Frontal cortex (tissue), 4 donors: Measurements from ENCODE around the gene MMUT. TPM values are rescaled to one million over a fixed set of nuclear protein-coding genes. Genes with fewer than 3 reads are reported as not detected.
A peak's percentile ranks its signal among the peaks of the same experiment; 100 is the strongest.
"Not testable (repeated sequence)": the region's sequence is repeated elsewhere in the genome, so short reads cannot be mapped to it uniquely, and the experiment has no call there.

Source experiments
- DNase-seq, 2 donors: peaks; one replicate each; pipeline ENCODE4 v3.0.0; 2012; ENCODE audit warnings: low spot score in 2 of 2
- FAIRE-seq: peaks from 2 replicates; lab custom pipeline; 2012; peaks lifted over from hg19 to GRCh38; lab: Jason Lieb, UNC
- total RNA-seq: library from RNA; depleted of rRNA; stranded (reverse); fragments of >200 nt; gene quantifications from one replicate; pipeline ENCODE4 v1.2.3, GENCODE V29; 2014
- donor health status: control.
- donor health status: control.
- donor health status: control.

MMUT gene
- total RNA-seq, result 29.8 TPM

GRCh38 chr6:49462927-49463611 lies at the start of gene MMUT, which contains the start of gene CENPQ:
MMUT (minus strand) TSS chr6:49463253; CDS start chr6:49459466, 3,787 bp downstream.
CENPQ (plus strand) TSS chr6:49463370; CDS start chr6:49470177, 6,807 bp downstream.
- peak; percentile 47 for FAIRE-seq

GRCh38 chr6:49509342-49509741 lies 46.3 kb upstream of the MMUT start:
- DNase-seq (no peak), FAIRE-seq (no peak)

More at GRCh38 chr6:49462927-49463611, at the start of gene MMUT, which contains the start of gene CENPQ:
- peak; percentile 71 to 84 for DNase-seq

- FAIRE-seq (no peak), DNase-seq (no peak)
Observed at GRCh38 chr6:49506569-49507111, 43.6 kb upstream of the MMUT start.

GRCh38 chr6:49504666-49505065 lies 41.6 kb upstream of the MMUT start:
- no peak for DNase-seq
- FAIRE-seq, result no peak

GRCh38 chr6:49499623-49500022 lies 36.6 kb upstream of the MMUT start, which contains the start of gene GLYATL3:
GLYATL3 (plus strand) TSS chr6:49499923; CDS start chr6:49511991, 12,068 bp downstream.
- no peak for FAIRE-seq
- no peak for DNase-seq

- DNase-seq, result no peak
- FAIRE-seq, result no peak
Observed at GRCh38 chr6:49499126-49499525, 36.1 kb upstream of the MMUT start.

- FAIRE-seq (no peak), DNase-seq (no peak)
Observed at GRCh38 chr6:49497304-49497703, 34.3 kb upstream of the MMUT start.

GRCh38 chr6:49490633-49491032 lies 27.6 kb upstream of the MMUT start:
- FAIRE-seq, result no peak
- no peak for DNase-seq

GRCh38 chr6:49483380-49483779 lies 20.3 kb upstream of the MMUT start:
- not testable (repeated sequence) for FAIRE-seq

GRCh38 chr6:49481846-49482245 lies 18.8 kb upstream of the MMUT start:
- DNase-seq, FAIRE-seq: not testable (repeated sequence)

More at GRCh38 chr6:49483380-49483779, 20.3 kb upstream of the MMUT start:
- DNase-seq, result not testable (repeated sequence)

- DNase-seq (no peak), FAIRE-seq (no peak)
Observed at GRCh38 chr6:49479308-49479970, 16.4 kb upstream of the MMUT start.

- not testable (repeated sequence) for FAIRE-seq, DNase-seq
Observed at GRCh38 chr6:49476564-49476963, 13.5 kb upstream of the MMUT start.

GRCh38 chr6:49468042-49468441 lies 5.0 kb upstream of the MMUT start:
- FAIRE-seq (no peak), DNase-seq (no peak)

- DNase-seq (no peak), FAIRE-seq (no peak)
Observed at GRCh38 chr6:49464691-49465090, 1.6 kb upstream of the MMUT start.

- DNase-seq, result no peak
- FAIRE-seq, result no peak
Observed at GRCh38 chr6:49463612-49463967, 537 bp upstream of the MMUT start.

GRCh38 chr6:49462599-49462926 lies 490 bp downstream of the MMUT start:
- FAIRE-seq (no peak), DNase-seq (no peak)

GRCh38 chr6:49462071-49462470 lies 982 bp downstream of the MMUT start:
- FAIRE-seq (no peak), DNase-seq (no peak)

GRCh38 chr6:49457771-49458170 lies 5.3 kb downstream of the MMUT start:
- no peak for DNase-seq
- no peak for FAIRE-seq

- DNase-seq (no peak), FAIRE-seq (no peak)
Observed at GRCh38 chr6:49454787-49455709, 8.0 kb downstream of the MMUT start.

- no peak for DNase-seq
- no peak for FAIRE-seq
Observed at GRCh38 chr6:49453221-49453620, 9.8 kb downstream of the MMUT start.
